Uterus (tissue), 2 donors: ENCODE results near the gene SKAP2.

ENCODE experiments used
- CTCF ChIP-seq, 4 experiments: fragments of 200-600 bp in 2 of 4; fragments of 450-650 bp in 2 of 4; sonication (generic) in 2 of 4; IDR thresholded peaks; one replicate each; pipeline ENCODE4 v1.5.1; 2016 to 2019; ENCODE audit warnings: antibody characterized with exemption in 4 of 4, mild to moderate bottlenecking in 2 of 4, moderate library complexity in 1 of 4
- POLR2A ChIP-seq, 2 donors: fragments of 450-650 bp; IDR thresholded peaks; one replicate each; pipeline ENCODE4 v1.6.1; 2016; ENCODE audit warnings: antibody characterized with exemption in 2 of 2, mild to moderate bottlenecking in 1 of 2, moderate library complexity in 1 of 2

DNA sequence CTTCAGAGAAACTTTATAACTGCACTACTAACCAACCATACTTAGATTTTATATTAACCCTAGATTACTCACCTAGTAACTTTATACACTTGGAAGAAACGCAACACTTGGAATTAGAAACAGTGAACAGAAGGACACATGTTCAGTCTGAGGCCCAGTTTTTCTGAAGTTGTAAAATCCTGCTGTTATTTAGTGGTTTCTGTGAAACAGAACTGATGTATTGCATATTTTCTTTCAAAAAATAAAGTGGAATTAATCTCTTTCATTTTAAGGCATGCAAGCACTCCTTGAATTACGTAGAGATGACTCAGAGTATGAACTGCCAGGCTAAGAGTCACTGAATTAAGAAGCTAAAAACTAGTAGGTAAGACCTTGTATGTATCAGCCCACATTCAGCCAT lies 215.8 kb downstream of the SKAP2 start:
- no peak for TF ChIP-seq CTCF (IDR thresholded peaks at IDR 0.05)
- no peak for TF ChIP-seq POLR2A (IDR thresholded peaks at IDR 0.05)
